Skin of body (tissue), 2 donors: ENCODE measurements around the gene MEMO1. TPM values are rescaled to one million over a fixed set of nuclear protein-coding genes. Genes with fewer than 3 reads are reported as not detected.
"Not testable (repeated sequence)": the region's sequence is repeated elsewhere in the genome, so short reads cannot be mapped to it uniquely, and the experiment has no call there.

Experiments
- DNase-seq: peaks from one replicate; lab custom pipeline; 2025; lab: John Stamatoyannopoulos, UW
- total RNA-seq: library from RNA; depleted of rRNA; stranded (reverse); fragments of >200 nt; gene quantifications from one replicate; pipeline ENCODE4 v1.2.3, GENCODE V29; 2014

The MEMO1 gene
- total RNA-seq, 1 donor from 2014 or later: 26.0 TPM

GRCh38 chr2:31998731-31999383 lies 12.0 kb downstream of the MEMO1 start:
- no peak for DNase-seq

GRCh38 chr2:31997653-31998052 lies 13.2 kb downstream of the MEMO1 start:
- DNase-seq: no peak

DNA sequence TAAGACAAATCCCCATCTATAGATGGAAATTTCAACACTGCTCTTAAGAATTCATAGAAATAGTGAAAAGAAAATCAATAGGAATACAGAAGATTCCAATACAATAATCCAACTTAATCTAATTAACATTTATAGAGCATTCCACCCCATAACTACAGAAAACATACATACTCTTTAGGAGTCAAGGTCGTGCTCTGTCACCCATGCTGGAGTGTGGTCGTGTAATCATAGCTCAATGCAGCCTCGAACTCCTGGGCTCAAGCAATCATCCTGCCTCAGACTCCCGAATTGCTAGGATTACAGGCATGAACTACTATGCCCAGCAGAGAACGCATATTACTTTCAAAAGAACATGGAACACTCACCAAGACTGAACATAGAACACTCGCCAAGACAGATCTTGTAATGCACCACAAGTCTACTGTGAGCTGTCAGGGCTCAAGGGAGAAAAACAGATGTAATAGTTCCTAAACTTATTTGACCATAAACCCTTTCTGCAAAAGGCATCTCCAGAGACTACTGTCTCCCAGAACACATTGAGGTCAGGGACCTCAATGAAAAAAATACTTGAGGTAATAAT lies 14.1 kb downstream of the MEMO1 start:
- DNase-seq: no peak

DNA sequence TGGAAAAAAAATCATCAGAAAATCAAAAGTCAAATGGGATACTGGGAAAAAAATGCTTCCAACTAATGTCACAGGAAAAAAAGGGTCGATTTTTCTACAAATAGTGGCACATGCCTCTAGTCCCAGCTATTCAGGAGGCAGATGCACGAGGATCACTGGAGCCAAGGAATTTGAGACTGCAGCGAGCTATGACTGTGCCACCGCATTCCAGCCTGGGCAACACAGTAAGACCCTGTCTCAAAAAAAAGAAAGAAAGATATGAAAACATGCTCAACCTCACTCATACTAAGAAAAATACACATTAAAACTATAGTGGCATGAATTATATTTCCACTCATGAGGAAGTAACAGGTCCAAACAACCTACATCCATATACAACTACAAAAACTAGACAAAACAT lies 17.9 kb downstream of the MEMO1 start:
- no peak for DNase-seq

DNA sequence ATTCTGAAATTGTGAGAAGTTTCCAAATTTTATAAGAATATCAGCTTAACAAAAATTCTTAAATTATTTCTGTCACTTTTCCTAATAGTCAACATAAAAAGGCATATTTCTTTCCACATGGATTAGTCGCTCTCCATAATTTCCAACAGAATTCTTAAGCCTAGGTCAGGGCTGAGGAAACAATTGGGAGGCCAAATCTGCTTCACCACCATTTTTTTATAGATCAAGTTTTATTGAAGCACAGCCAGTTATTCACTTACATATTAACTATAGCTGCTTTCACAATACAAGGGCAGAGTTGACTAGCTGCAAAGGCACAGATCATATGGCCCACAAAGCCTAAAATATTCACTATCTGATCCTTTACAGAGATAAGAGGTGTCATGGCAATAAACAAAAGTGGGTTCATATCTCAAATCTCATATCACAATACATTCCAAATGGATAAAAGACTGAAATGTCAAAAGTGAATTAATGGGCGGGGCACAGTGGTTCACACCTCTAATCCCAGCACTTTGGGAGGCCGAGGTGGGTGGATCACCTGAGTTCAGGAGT lies 18.7 kb downstream of the MEMO1 start:
- no peak for DNase-seq

GRCh38 chr2:31989946-31990345 lies 20.9 kb downstream of the MEMO1 start:
- no peak for DNase-seq

DNA sequence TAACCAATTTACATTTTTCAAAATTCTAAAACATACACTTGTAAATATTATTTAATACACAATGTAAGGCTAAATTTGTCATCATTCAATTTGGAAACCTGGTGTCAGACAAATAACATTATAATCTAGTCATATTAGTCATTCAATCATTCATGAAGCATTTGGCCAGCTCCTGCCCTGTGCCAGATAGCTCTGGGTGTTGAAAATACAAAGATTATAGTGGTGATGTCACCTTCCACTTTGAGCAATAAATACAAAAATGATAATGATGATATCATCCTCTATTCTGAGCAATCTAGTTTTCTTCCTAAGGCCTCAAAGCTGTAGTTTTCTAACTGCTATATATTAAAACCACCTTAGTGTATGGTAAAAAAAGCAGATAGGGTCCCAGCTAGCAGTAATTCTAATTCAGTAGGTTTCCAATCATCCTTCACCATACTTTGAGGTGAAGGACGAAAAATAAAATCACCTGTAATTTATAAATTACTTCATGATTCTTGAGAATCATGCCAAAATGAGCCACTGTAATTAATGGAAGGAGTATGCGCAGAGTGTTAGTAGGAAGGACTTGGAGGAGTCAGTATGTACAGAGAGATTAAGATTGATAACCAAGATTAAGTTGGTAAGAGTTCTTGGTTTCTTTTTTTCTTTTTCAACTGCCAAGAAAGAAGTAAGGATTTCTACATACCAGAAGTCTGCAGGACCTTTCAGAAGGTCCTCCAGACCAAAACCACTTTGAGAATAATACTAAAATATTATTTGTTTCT lies 23.2 kb downstream of the MEMO1 start:
- no peak for DNase-seq

- DNase-seq: no peak
Measured at GRCh38 chr2:31986906-31987305, 23.9 kb downstream of the MEMO1 start.

- no peak for DNase-seq
Measured at GRCh38 chr2:31983762-31984467, 26.9 kb downstream of the MEMO1 start.

GRCh38 chr2:31980674-31981356 lies 30.0 kb downstream of the MEMO1 start:
- no peak for DNase-seq

DNA sequence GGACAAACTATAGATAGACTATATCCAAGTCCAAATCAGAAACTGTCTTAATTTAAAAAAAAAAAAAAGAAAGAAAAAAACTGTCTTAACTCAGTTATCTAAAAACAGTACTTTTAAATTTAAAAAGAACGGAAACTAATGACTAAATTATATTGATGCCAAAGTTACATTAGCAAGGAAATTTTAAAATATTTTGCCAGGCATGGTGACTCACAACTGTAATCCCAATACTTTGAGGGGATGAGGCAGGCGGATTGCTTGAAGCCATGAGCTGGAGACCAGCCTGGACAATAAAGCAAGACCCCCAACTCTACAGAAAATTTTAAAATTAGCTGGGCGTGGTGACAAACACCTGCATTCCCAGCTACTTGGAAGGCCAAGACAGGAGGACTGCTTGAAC lies 30.9 kb downstream of the MEMO1 start:
- DNase-seq: no peak

GRCh38 chr2:31979018-31979417 lies 31.8 kb downstream of the MEMO1 start:
- no peak for DNase-seq

DNA sequence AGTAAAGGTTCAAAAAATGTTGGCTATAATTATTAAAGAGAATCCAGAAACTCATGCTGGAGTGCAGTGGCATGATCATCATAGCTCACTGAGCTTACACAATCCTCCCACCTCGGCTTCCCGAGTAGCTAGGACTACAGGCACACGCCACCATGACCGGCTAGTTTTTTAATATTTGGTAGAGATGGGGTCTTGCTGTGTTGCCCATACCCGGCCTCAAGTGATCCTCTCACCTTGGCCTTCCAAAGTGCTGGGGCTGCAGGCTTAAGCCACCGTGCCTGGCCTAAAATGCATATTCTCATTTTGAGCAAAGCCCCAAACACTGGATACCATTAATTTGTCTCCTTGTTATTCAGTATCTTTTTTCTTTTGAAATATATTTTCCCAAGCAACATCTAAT lies 32.4 kb downstream of the MEMO1 start:
- no peak for DNase-seq

DNA sequence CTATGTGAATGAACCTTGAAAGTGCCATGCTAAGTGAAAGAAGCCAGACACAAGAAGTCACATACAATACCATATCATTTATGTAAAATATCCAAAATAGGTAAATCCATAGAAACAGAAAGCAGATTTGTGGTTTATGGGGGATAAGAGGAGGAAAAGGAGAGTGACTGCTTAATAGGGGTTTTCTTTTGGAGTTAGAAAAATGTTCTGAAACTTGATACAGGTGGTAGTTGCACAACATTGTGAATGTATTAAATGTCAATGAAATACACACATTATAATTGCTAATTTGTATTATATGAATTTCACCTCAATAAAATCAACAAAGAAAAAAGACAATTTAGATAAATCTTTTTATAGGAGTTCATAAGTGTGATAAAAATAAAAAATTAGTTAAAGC lies 37.1 kb downstream of the MEMO1 start:
- DNase-seq: no peak

- DNase-seq: no peak
Measured at GRCh38 chr2:31972059-31972458, 38.7 kb downstream of the MEMO1 start.

DNA sequence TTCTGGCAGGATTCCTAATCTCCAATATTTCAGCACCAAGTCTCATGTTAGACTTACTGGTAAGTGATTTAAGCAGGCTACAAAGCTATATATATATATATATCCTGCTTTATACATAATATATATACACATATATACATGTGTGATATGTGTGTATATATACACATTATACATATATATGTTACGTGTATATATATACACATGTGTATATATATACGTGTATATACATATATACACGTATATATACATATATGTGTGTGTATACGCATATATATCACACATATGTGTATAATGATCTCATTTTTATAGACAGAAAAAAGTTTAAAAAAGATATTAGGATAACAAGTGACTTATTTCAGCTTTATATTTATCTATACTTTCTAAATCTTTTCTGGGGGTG lies 41.6 kb downstream of the MEMO1 start:
- no peak for DNase-seq

DNA sequence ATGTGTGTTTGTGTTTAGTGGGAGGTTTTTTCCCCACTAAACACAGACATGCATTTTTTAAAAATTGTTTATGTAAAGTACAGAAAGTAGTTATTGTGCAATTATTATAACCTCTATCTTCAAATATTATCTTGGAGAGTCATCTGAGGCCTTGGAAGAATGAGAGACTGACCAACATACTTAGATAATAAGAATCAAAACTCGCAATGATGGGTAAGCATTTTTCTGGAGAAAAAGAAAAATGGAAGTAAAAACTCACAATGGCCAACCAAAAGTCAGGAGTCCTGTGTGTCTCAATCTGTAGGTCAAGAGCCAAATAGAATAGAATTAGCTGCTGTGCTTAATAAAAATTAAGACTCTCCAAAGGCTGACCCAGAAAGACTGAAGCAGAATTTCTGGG lies 43.0 kb downstream of the MEMO1 start:
- DNase-seq: no peak

DNA sequence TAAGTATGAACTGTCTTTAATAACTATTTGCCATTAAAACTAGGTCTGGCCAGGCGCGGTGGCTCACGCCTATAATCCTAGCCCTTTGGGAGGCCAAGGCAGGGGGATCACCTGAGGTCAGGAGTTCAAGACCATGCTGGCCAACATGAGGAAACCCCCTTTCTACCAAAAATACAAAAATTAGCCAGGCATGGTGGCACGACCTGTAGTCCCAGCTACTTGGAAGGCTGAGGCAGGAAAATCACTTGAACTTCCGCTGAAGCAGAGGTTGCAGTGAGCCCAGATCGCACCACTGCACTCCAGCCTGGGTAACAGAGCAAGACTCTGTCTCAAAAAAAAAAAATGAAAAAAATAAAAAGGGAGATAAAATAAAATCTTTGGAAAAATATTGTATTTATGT lies 44.4 kb downstream of the MEMO1 start:
- not testable (repeated sequence) for DNase-seq

DNA sequence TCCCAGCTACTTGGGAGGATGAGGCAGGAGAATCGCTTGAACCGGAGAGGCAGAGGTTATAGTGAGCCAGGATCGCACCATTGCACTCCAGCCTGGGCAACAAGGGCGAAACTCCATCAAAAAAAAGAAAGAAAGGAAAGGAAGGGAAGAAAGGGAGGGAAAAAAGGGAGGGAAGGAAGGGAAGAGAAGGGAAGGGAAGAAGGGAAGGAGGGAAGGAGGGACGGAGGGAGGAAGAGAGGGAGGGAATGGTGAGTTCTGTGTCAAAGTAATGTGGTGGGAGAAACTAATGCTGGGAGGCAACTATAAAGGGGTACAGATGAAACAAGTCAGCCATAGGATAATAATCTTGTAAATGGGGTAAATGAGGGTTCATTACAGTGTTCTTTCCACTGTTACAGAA lies 45.7 kb downstream of the MEMO1 start:
- DNase-seq: no peak

GRCh38 chr2:31962757-31963361 lies 47.9 kb downstream of the MEMO1 start:
- DNase-seq: no peak
